Thyroid gland (tissue), 4 donors: ENCODE measurements around the gene PTPRT. TPM values are rescaled to one million over a fixed set of nuclear protein-coding genes. Genes with fewer than 3 reads are reported as not detected.

Experiments used
- DNase-seq, 2 donors: peaks; one replicate each; pipeline ENCODE4 v3.0.0-alpha.2; 2019
- H3K27ac ChIP-seq, 3 donors: fragments of 200-600 bp; sonication (generic); 1 replicate in 2 of 3; 2 replicates in 1 of 3; pipeline ENCODE4 v1.5.1; 2016 to 2019; ENCODE audit warnings: mild to moderate bottlenecking in 1 of 3, moderate library complexity in 1 of 3
- H3K27me3 ChIP-seq: fragments of 200-600 bp; sonication (generic); one replicate; pipeline ENCODE4 v1.5.1; 2019
- H3K36me3 ChIP-seq, 2 donors: fragments of 200-600 bp; sonication (generic); one replicate each; pipeline ENCODE4 v1.5.1; 2016 to 2019
- H3K4me1 ChIP-seq, 2 donors: fragments of 200-600 bp; sonication (generic); one replicate each; pipeline ENCODE4 v1.5.1; 2017 to 2019
- H3K4me3 ChIP-seq, 3 donors: fragments of 200-600 bp; sonication (generic); replicated peaks in 1 of 3; 1 replicate in 2 of 3; 2 replicates in 1 of 3; pipeline ENCODE4 v1.5.1; 2016; ENCODE audit warnings: mild to moderate bottlenecking in 1 of 3
- H3K9me3 ChIP-seq: fragments of 200-600 bp; sonication (generic); one replicate; pipeline ENCODE4 v1.5.1; 2017
- CTCF ChIP-seq, 6 experiments: fragments of 200-600 bp in 3 of 6; fragments of 450-650 bp in 3 of 6; sonication (generic) in 3 of 6; IDR thresholded peaks; one replicate each; pipeline ENCODE4 v1.5.1; 2016 to 2019; ENCODE audit warnings: antibody characterized with exemption in 6 of 6, mild to moderate bottlenecking in 2 of 6, inconsistent platforms in 1 of 6, moderate library complexity in 1 of 6
- POLR2A ChIP-seq, 2 donors: fragments of 450-650 bp; IDR thresholded peaks; one replicate each; pipeline ENCODE4 v1.6.1; 2017; ENCODE audit warnings: antibody characterized with exemption in 2 of 2, mild to moderate bottlenecking in 2 of 2, moderate library complexity in 1 of 2
- WGBS, 2 donors: methylation state at CpG; one replicate each; pipeline ENCODE4 v1.1.5; 2017; 5-methylcytosine and 5-hydroxymethylcytosine counted together
- intact Hi-C: fragments of 100-400 bp; cut with DNase I; formaldehyde crosslinking; loops from one replicate; pipeline ENCODE4 v1.15.1; 2023
- total RNA-seq, 4 donors: library from RNA; depleted of rRNA; stranded (reverse); fragments of >200 nt; gene quantifications; one replicate each; pipeline ENCODE4 v1.2.3, GENCODE V29; 2016

Gene PTPRT
- total RNA-seq, 4 donors from 2014 or later = 0.11 to 0.15 TPM; not detected in 2

GRCh38 chr20:42364446-42364845, 825.3 kb downstream of the PTPRT start:
- WGBS, 2 donors = 69 to 83% methylated on average over 2 of the region's 2 CpGs
- TF ChIP-seq POLR2A (IDR thresholded peaks at IDR 0.05) (no peak), CTCF (IDR thresholded peaks at IDR 0.05) (no peak)
- no peak overlapping the region for H3K4me3 ChIP-seq
- H3K27me3 ChIP-seq = no peaks in the 10 kb centered on the region
- H3K4me1 ChIP-seq = no peaks in the 10 kb centered on the region
- intact Hi-C loops = no loop called here
- no peak for DNase-seq
- H3K27ac ChIP-seq = no peak overlapping the region
- H3K9me3 ChIP-seq = no peaks in the 10 kb centered on the region
- H3K36me3 ChIP-seq = no peaks in the 10 kb centered on the region

GRCh38 chr20:42361402-42361970, 828.2 kb downstream of the PTPRT start:
- TF ChIP-seq POLR2A (IDR thresholded peaks at IDR 0.05) = no peak
- TF ChIP-seq CTCF (IDR thresholded peaks at IDR 0.05) = no peak
- H3K4me1 ChIP-seq = no peaks in the 10 kb centered on the region
- intact Hi-C loops = no loop called here
- no peaks in the 10 kb centered on the region for H3K27me3 ChIP-seq
- no peak overlapping the region for H3K27ac ChIP-seq
- 77 to 85% methylated on average over 6 of the region's 6 CpGs for WGBS, 2 donors
- no peaks in the 10 kb centered on the region for H3K36me3 ChIP-seq
- H3K9me3 ChIP-seq = no peaks in the 10 kb centered on the region
- no peak overlapping the region for H3K4me3 ChIP-seq
- no peak for DNase-seq

GRCh38 chr20:42360621-42361020, 829.1 kb downstream of the PTPRT start:
- TF ChIP-seq CTCF (IDR thresholded peaks at IDR 0.05) (no peak), POLR2A (IDR thresholded peaks at IDR 0.05) (no peak)
- Histone ChIP-seq H3K4me1 (no peaks in the 10 kb centered on the region), H3K4me3 (no peak overlapping the region), H3K36me3 (no peaks in the 10 kb centered on the region), H3K27me3 (no peaks in the 10 kb centered on the region), H3K9me3 (no peaks in the 10 kb centered on the region), H3K27ac (no peak overlapping the region)
- intact Hi-C loops = no loop called here
- WGBS, 2 donors = 96 to 100% methylated on average over 1 of the region's 1 CpG
- no peak for DNase-seq

- Histone ChIP-seq H3K27me3 (no peaks in the 10 kb centered on the region), H3K9me3 (no peaks in the 10 kb centered on the region), H3K36me3 (no peaks in the 10 kb centered on the region), H3K27ac (no peak overlapping the region), H3K4me1 (no peaks in the 10 kb centered on the region), H3K4me3 (no peak overlapping the region)
- no peak for DNase-seq
- TF ChIP-seq CTCF (IDR thresholded peaks at IDR 0.05) (no peak), POLR2A (IDR thresholded peaks at IDR 0.05) (no peak)
- intact Hi-C loops = no loop called here
- WGBS, 2 donors = 86 to 96% methylated on average over 3 to 10 of the region's 10 CpGs
Measured at GRCh38 chr20:42359617-42360016, 830.1 kb downstream of the PTPRT start.

- Histone ChIP-seq H3K36me3 (no peaks in the 10 kb centered on the region), H3K27ac (no peak overlapping the region), H3K9me3 (no peaks in the 10 kb centered on the region), H3K27me3 (no peaks in the 10 kb centered on the region), H3K4me3 (no peak overlapping the region), H3K4me1 (no peaks in the 10 kb centered on the region)
- intact Hi-C loops = no loop called here
- WGBS, 2 donors = 45 to 49% methylated on average over 6 of the region's 6 CpGs
- no peak for DNase-seq
- TF ChIP-seq POLR2A (IDR thresholded peaks at IDR 0.05) (no peak), CTCF (IDR thresholded peaks at IDR 0.05) (no peak)
Measured at GRCh38 chr20:42352096-42352495, 837.6 kb downstream of the PTPRT start.
